ENCODE measurements around the gene SEC11A. TPM values are rescaled to one million over a fixed set of nuclear protein-coding genes. Genes with fewer than 3 reads are reported as not detected.
"Not testable (repeated sequence)": the region's sequence is repeated elsewhere in the genome, so short reads cannot be mapped to it uniquely, and the experiment has no call there.

SEC11A gene
- polyA plus RNA-seq, 10 donors = 275 to 352 (median 300) TPM

DNA sequence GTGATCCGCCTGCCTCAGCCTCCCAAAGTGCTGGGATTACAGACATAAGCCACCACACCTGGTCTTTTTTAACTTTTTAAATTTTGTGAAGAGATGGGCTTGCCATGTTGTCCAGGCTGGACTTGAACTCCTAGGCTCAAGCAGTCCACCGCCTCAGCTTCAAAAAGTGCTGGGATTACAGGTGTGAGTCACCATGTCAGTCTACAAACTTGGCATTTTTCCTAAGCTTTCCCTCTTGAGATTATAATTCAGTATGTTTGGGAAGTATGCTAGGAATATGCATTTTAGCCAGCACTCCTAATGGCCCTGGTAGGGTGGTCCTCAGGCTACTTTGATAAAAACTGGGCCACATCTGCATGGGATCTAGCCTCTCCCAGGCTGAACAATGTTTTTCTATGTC is 66.2 kb downstream of the SEC11A start:
- DNase-seq = no peak

DNA sequence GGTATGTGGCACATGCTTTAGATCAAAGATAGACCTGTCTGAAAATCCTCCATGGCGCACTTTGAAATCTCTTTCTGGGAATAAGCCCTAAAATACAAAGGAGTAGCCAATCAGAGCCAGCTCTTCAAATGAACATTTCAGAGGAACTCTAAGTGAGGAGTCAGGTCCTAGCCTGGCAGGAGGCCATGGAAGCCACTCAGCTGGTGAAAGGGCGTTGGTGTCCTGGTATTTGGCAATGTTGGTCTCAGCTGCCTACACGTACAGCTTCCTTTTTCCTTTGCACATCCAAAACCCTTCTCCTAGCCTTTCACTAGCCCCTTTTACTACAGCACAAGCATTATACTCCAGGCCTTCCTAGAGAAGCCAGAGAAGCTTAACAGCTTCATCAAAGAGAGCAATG is 67.4 kb downstream of the SEC11A start:
- DNase-seq = no peak

DNA sequence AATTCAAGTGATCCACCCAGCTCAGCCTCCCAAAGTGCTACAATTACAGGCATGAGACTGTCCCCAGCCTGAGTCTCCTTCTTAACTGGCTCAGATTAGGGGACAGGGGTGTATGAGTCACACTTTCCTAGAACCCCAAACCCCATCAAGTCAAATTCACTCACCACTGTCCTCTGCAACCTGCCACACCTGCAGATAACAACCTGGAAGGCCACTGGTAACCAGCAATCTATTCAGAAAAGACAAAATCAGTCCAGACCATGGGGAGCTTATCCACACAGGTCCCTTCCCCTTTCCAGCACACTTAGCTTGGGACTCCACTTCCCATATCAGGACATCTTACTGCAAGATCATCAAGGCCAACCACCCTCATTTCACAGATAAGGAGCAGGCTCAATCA is 68.2 kb downstream of the SEC11A start:
- DNase-seq = no peak

DNA sequence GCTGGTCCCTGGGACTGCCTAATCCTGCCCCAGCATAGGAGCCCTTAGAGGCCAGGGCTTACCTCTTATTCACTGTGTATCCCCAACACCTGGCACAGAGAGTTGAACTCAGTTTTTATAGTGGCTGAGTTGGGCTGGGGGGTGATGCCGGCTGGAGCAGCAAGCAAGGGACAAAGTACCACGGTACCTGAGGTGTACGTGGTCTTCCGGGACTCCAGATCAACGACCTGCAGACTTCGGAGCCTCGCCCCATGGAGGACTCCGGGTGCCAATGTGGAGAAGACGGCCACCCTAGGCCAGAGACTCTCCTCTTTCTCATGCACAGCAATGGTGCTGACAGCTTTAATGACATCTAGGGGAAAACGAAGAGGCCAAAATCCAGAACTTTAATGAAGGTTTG is 69.9 kb downstream of the SEC11A start:
- DNase-seq = no peak

DNA sequence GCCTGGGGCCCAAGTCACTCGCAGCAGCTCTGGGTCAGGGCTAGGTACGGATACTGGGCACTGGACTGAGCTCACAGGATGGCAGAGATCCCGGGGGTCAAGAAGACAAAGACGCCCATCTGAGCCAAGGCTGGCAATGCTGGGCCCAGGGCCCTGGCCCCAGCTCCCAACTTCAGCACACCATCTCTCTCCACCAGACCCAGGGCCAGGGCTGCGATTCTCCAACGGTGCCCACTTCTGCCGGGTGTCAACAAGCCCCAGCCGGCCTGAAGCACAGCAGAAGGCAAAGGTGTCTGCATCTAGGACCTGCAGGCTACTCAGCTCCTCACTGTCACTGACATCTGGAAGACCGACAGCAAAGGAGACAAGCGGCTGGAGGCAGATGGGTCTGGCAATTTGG is 70.4 kb downstream of the SEC11A start:
- DNase-seq = no peak

DNA sequence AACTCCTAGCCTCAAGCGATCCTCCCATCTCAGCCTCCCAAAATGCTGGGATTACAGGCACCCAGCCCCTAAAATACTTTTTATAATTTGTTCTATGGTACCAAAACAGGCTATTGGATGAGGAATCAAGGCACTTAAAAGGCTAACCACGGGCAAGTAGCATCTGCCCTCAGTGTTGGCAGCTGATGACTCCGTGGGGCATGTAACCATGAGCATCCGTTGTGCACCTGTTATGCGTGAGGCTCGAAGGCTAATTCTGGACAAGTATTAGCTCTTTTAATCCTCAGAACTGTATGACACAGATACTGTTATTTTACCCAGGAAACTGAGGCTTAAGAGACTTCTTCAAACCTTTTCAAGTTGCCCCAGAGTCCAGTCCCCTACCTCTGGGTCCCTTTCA is 72.1 kb downstream of the SEC11A start:
- no peak for DNase-seq

DNA sequence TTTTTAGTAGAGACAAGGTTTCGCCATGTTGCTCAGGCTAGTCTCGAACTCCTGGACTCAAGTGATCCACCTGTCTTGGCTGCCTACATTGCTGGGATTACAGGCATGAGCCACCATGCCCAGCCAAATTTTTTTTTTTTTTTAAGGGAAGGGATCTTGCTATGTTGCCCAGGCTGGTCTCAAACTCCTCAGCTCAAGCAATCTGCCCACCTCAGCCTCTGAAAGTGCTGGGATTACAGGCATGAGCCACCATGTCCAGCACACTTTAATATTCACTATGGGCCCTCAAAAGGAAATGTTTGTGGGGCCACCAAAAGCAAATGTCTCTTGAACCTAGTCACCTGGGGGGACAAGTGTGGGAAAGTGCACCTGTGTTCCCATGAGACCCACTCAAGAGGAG is 73.3 kb downstream of the SEC11A start:
- not testable (repeated sequence) for DNase-seq

DNA sequence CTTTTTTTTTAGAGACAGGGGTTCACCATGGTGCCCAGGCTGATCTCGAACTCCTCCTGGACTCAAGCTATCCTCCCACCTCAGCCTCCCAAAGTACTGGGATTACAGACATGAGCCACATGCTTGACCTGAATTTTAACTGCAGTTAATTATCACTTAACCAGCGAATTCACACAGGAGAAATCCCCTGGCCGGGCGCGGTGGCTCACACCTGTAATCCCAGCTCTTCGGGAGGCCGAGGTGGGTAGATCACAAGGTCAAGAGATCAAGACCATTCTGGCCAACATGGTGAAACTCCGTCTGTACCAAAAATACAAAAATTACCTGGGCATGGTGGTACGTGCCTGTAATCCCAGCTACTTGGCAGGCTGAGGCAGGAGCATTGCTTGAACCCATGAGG is 74.1 kb downstream of the SEC11A start:
- not testable (repeated sequence) for DNase-seq

DNA sequence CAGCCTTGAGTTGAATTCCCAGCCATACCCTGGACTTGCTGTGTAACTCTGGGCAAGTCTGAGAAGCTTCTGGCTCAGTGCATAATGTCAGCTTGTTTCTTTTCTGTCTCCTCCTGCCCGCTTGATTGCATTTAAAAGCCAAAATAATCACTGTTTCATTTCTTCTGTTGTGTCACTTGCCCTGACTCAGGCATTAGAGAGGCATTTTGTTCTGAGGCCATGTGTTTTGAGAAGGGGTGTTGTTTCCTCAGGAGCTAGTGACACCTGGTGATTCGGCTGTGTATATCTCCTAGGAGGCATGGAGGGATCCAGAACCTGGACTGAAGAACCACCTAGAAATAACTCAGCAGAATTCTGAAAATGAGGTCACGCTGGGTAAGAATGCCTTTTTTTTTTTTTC is 77.8 kb downstream of the SEC11A start:
- DNase-seq = no peak

DNA sequence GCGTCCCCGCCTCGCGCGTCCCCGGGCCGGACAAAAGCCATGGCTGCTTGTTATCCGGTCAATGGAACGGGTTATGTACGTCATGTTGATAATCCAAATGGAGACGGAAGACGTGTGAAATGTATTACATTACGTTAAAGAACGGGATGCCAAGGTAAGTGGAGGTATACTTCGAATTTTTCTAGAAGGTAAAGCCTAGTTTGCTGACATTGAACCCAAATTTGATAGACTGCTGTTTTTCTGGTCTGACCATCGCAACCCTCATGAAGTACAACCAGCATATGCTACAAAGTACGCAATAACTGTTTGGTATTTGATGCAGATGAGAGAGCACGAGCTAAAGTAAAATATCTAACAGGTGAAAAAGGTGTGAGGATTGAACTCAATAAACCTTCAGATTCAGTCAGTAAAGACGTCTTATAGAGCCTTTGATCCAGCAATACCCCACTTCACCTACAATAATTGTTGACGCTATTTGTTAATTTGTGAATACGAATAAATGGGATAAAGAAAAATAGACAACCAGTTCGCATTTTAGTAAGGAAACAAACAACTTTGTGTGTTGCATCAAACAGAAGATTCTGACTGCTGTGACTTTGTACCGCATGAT is 81.6 kb downstream of the SEC11A start:
- no peak for DNase-seq

DNA sequence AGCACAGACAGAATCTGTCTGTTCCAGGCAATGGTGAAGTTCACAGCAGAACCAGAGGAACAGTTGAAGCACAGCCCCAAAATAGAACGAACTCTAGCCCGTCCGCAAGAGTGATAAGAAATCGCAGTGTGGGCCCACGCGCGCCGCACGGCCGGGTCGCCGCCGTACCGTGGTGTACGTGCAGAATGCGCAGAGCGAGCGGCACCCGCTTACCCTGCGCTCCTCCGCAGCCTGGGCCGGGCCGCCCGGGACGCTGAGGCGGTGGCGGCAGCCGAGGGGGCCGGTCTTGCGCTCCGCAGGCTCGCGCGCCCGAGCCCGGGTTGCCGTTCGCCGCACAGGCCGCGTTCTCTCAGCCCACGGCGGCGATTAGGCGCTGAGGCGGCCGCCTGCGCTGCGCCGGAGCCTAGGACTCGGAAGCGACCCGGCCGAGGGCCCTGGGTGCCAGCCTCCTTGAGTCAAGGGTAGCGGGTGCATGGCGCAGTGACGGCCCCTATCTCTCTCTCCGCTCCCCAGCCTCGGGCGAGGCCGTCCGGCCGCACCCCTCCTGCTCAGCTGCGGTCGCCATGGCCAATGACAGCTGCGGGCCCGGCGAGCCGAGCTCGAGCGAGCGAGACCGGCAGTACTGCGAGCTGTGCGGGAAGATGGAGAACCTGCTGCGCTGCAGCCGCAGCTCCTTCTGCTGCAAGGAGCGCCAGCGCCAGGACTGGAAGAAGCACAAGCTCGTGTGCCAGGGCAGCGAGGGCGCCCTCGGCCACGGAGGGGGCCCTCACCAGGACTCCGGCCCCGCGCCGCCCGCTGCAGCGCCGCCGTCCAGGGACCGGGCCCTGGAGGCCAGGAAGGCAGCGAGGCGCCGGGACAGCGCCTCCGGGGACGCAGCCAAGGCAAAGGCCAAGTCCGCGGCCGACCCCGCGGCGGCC is 82.4 kb downstream of the SEC11A start:
- peak; percentile 60 to 95 (median 84) for DNase-seq

DNA sequence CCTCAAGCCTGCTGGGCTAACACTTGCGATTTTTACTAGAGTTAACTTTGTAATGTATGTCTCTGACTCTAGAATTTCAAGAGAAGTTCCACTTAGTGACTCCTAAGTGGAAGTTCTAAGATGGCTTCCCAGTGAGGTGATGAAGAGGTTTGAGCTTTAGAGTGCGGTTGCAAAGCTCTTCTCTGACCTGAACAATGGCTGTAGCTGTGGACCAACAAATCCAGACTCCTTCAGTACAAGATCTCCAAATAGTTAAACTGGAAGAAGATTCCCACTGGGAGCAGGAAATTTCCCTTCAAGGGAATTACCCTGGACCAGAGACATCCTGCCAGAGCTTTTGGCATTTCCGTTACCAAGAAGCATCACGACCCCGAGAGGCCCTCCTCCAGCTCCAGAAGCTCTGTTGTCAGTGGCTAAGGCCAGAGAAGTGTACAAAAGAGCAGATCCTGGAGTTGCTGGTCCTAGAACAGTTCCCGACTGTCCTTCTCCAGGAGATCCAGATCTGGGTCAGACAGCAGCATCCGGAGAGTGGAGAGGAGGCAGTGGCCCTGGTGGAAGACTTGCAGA is 84.2 kb downstream of the SEC11A start:
- no peak for DNase-seq

DNA sequence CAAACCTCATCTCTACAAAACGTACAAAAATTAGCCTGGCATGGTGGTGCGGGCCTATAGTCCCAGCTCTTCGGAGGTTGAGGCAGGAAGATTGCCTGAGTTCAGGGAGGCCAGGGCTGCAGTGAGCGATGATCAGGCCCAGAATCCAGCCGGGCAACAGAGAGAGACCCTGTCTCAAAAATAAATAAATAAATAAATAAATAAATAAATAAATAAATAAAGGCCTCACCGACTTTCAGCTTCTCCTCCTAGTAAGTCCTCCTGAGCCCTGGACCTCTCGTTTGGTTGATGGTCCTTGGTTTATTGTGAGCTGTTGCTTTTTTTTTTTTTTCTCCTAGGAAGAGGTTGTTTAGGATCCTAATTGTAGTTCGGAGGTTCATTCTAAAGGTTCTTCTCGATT is 86.9 kb downstream of the SEC11A start:
- no peak for DNase-seq

DNA sequence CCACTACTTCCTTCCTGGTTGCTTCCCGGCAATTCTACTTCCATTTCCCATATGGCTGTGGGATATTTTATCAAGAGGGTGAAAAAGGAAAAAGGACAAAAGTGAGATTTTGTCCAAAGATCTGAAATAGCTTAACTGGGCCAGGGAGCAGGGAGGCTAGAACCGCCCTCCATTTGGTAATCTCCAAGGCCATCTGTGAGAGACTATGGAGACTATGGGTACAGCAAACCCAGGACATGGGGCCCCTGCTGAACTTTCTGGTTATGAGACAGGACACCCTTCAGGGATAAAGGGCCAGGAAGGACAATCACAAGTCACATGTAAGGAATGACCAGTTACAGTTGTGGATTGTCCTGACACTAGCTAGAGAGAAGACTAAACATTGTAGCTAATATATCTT is 90.8 kb downstream of the SEC11A start:
- DNase-seq = no peak

DNA sequence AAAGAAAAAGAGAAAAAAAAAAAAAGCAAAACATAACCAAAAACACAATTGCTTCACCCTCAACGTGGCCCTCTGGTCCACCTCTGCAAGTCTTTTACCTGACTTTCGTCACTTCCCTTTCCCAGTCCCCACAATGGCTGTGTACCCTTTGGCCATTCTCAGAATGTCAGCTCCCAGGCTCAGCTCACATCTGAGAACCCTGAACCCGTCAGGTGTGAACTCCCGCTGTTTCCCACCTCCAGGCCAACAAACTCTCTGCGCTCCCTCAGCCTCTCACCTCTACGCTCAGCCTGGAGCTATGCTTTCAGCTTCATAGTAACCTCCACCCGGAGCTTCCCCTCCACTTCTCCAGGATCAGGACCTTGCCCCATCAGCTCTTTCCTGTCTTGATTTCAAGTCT is 91.6 kb downstream of the SEC11A start:
- no peak for DNase-seq

DNA sequence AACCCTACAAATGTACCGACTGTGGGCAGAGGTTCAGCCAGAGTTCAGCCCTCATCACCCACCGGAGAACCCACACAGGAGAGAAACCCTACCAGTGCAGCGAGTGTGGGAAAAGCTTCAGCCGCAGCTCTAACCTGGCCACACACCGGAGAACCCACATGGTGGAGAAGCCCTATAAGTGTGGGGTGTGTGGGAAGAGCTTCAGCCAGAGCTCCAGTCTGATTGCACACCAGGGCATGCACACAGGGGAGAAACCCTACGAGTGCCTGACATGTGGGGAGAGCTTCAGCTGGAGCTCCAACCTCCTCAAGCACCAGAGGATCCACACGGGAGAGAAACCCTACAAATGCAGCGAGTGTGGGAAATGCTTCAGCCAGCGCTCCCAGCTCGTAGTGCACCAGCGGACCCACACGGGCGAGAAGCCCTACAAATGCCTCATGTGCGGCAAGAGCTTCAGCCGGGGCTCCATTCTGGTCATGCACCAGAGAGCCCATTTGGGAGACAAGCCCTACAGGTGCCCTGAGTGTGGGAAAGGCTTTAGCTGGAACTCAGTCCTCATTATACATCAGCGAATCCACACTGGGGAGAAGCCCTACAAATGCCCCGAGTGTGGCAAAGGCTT is 94.5 kb downstream of the SEC11A start:
- DNase-seq = no peak

DNA sequence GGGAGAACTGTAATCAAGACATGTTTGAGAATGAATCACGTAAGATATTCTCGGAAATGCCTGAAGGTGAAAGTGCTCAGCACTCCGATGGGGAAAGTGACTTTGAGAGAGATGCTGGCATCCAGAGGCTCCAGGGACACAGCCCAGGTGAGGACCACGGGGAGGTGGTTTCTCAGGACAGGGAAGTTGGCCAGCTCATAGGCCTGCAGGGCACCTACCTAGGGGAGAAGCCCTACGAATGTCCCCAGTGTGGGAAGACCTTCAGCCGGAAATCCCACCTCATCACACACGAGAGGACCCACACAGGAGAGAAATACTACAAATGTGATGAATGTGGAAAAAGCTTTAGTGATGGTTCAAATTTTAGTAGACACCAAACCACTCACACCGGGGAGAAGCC is 95.3 kb downstream of the SEC11A start:
- DNase-seq = no peak

Other genes with a start within 250 kb of the SEC11A start
- 10 to 100 TPM in 9 of 10 donors, 1 to 10 TPM in 1; 9.4 to 14.3 (median 12.0) TPM for gene ZSCAN2, start 115.1 kb downstream of the SEC11A start, polyA plus RNA-seq (ENCODE audit: insufficient read length in 10 of 10)
- gene WDR73, start 61.9 kb downstream of the SEC11A start, polyA plus RNA-seq (ENCODE audit: insufficient read length in 10 of 10) = 10 to 100 TPM; 12.5 to 26.3 (median 16.1) TPM
- 1 to 10 TPM in 9 of 10 donors, under 1 TPM in 1; 0.93 to 2.4 (median 1.5) TPM for gene NMB, start 57.9 kb downstream of the SEC11A start, polyA plus RNA-seq (ENCODE audit: insufficient read length in 10 of 10)
- gene ZNF592, start 32.5 kb upstream of the SEC11A start, polyA plus RNA-seq (ENCODE audit: insufficient read length in 10 of 10) = 10 to 100 TPM; 18.3 to 25.0 (median 21.4) TPM
- 10 to 100 TPM; 44.0 to 99.6 (median 79.3) TPM for gene ALPK3, start 101.2 kb upstream of the SEC11A start, polyA plus RNA-seq (ENCODE audit: insufficient read length in 10 of 10)
- gene SLC28A1, start 168.5 kb upstream of the SEC11A start, polyA plus RNA-seq (ENCODE audit: insufficient read length in 10 of 10) = under 1 TPM; 0.17 to 0.58 (median 0.30) TPM

Measured in muscle of back (tissue), 11 donors.